ENCODE results near the gene URM1. TPM values are rescaled to one million over a fixed set of nuclear protein-coding genes. Genes with fewer than 3 reads are reported as not detected.
A peak's percentile ranks its signal among the peaks of the same experiment; 100 is the strongest.

The URM1 gene
- total RNA-seq, 1 donor from 2014 or later: 96.1 TPM

GRCh38 chr9:128435611-128436010 lies 64.4 kb downstream of the URM1 start:
- Mint-ChIP-seq H3K27ac (ENCODE audit: unreplicated experiment) (no peak overlapping the region), H3K4me3 (ENCODE audit: unreplicated experiment) (no peak overlapping the region), H3K4me1 (ENCODE audit: unreplicated experiment) (no peaks in the 10 kb centered on the region), H3K9me3 (ENCODE audit: unreplicated experiment) (no peaks in the 10 kb centered on the region), H3K36me3 (ENCODE audit: low read depth, unreplicated experiment) (peaks cover 4% of the 10 kb centered on the region), H3K27me3 (ENCODE audit: unreplicated experiment) (peaks cover 3% of the 10 kb centered on the region)
- TF ChIP-seq, protein P1, sequence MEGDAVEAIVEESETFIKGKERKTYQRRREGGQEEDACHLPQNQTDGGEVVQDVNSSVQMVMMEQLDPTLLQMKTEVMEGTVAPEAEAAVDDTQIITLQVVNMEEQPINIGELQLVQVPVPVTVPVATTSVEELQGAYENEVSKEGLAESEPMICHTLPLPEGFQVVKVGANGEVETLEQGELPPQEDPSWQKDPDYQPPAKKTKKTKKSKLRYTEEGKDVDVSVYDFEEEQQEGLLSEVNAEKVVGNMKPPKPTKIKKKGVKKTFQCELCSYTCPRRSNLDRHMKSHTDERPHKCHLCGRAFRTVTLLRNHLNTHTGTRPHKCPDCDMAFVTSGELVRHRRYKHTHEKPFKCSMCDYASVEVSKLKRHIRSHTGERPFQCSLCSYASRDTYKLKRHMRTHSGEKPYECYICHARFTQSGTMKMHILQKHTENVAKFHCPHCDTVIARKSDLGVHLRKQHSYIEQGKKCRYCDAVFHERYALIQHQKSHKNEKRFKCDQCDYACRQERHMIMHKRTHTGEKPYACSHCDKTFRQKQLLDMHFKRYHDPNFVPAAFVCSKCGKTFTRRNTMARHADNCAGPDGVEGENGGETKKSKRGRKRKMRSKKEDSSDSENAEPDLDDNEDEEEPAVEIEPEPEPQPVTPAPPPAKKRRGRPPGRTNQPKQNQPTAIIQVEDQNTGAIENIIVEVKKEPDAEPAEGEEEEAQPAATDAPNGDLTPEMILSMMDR (IDR thresholded peaks at IDR 0.05; ENCODE audit: unreplicated experiment): no peak
- DNase-seq (ENCODE audit: low spot score): no peak

DNA sequence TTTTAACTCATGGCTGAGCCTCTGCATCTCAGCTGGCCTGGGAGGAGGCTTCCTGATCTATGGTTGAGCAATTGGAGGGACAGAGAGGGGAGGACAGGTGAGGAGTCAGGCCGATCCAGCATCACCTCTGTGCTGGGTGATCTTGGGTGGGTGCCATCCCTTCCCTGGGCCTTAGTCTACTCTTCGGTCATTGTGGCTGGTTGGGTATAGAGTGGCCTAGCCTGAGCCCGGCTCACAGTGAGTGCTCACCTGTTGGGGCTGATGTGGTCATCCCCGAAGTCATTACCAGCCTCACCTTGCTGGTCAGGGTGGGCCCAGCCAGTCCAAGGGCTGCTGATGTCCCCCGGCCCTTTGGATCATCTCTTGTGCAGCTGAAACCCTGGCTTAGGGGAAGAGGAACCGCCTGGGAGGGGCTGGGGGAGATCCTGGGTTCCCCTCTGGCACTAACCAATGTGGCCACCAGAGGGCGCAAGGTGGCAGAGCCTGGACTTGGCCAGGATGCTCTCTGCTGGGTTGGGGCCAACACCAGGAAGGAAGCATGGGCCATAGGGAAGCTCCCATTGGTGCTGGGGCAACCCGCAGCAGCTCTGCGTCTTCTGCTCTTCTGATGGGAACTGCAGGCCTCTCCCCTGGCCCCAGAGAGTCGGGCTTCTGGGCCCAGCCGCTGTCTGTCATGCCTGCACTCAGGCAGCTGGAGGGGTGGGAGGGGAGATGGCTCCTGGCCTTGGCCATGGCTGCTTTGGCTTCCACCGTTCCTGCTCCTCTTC lies 67.4 kb downstream of the URM1 start:
- H3K27me3 Mint-ChIP-seq (ENCODE audit: unreplicated experiment): peaks cover 3% of the 10 kb centered on the region
- H3K9me3 Mint-ChIP-seq (ENCODE audit: unreplicated experiment): no peaks in the 10 kb centered on the region
- DNase-seq (ENCODE audit: low spot score): peak; percentile 92
- peaks cover 7% of the 10 kb centered on the region for H3K36me3 Mint-ChIP-seq (ENCODE audit: low read depth, unreplicated experiment)
- H3K4me3 Mint-ChIP-seq (ENCODE audit: unreplicated experiment): no peak overlapping the region
- H3K27ac Mint-ChIP-seq (ENCODE audit: unreplicated experiment): no peak overlapping the region
- H3K4me1 Mint-ChIP-seq (ENCODE audit: unreplicated experiment): peaks cover 3% of the 10 kb centered on the region
- TF ChIP-seq, protein P1 (IDR thresholded peaks at IDR 0.05; ENCODE audit: unreplicated experiment): peak; percentile 97

GRCh38 chr9:128439273-128439672 lies 68.1 kb downstream of the URM1 start:
- Mint-ChIP-seq H3K9me3 (ENCODE audit: unreplicated experiment) (no peaks in the 10 kb centered on the region), H3K4me3 (ENCODE audit: unreplicated experiment) (no peak overlapping the region), H3K36me3 (ENCODE audit: low read depth, unreplicated experiment) (peaks cover 7% of the 10 kb centered on the region), H3K4me1 (ENCODE audit: unreplicated experiment) (peaks cover 3% of the 10 kb centered on the region), H3K27me3 (ENCODE audit: unreplicated experiment) (peaks cover 3% of the 10 kb centered on the region), H3K27ac (ENCODE audit: unreplicated experiment) (no peak overlapping the region)
- no peak for DNase-seq (ENCODE audit: low spot score)
- TF ChIP-seq, protein P1 (IDR thresholded peaks at IDR 0.05; ENCODE audit: unreplicated experiment): no peak

Small RNA genes lying within 50 kb of the gene (microRNA-seq; reads per million reads assigned to microRNA genes)
- gene MIR219B (ENCODE audit: unreplicated experiment): not detected

Other genes starting within 250 kb of the URM1 start
- gene PTGES2, start 243.6 kb upstream of the URM1 start, total RNA-seq (ENCODE audit: unreplicated experiment): 39.8 TPM
- gene LCN2, start 221.9 kb upstream of the URM1 start, total RNA-seq (ENCODE audit: unreplicated experiment): not detected
- 62.1 TPM for gene BBLN, start 211.1 kb upstream of the URM1 start, total RNA-seq (ENCODE audit: unreplicated experiment)
- gene CIZ1, start 179.8 kb upstream of the URM1 start, total RNA-seq (ENCODE audit: unreplicated experiment): 156 TPM
- 8.0 TPM for gene DNM1, start 168.0 kb upstream of the URM1 start, total RNA-seq (ENCODE audit: unreplicated experiment)
- gene GOLGA2, start 95.4 kb upstream of the URM1 start, total RNA-seq (ENCODE audit: unreplicated experiment): 69.4 TPM
- gene SWI5, start 95.1 kb upstream of the URM1 start, total RNA-seq (ENCODE audit: unreplicated experiment): 26.8 TPM
- 25.8 TPM for gene TRUB2, start 48.9 kb upstream of the URM1 start, total RNA-seq (ENCODE audit: unreplicated experiment)
- gene COQ4, start 48.5 kb upstream of the URM1 start, total RNA-seq (ENCODE audit: unreplicated experiment): 46.6 TPM
- 23.0 TPM for gene SLC27A4, start 30.8 kb upstream of the URM1 start, total RNA-seq (ENCODE audit: unreplicated experiment)
- gene CERCAM, start 49.5 kb downstream of the URM1 start, total RNA-seq (ENCODE audit: unreplicated experiment): 27.9 TPM
- 83.8 TPM for gene ODF2, start 84.6 kb downstream of the URM1 start, total RNA-seq (ENCODE audit: unreplicated experiment)
- 17.5 TPM for gene GLE1, start 133.3 kb downstream of the URM1 start, total RNA-seq (ENCODE audit: unreplicated experiment)
- gene SPTAN1, start 181.2 kb downstream of the URM1 start, total RNA-seq (ENCODE audit: unreplicated experiment): 810 TPM

Measured in endothelial cell (in vitro differentiated cells).